Effector CD4-positive, alpha-beta T cell (primary cell): ENCODE data around the gene SPOUT1.

Experiments
- DNase-seq: peaks from one replicate; pipeline ENCODE4 v3.0.0-alpha.2; 2020

Gene SPOUT1

GRCh38 chr9:128771094-128771721 is 58.4 kb downstream of the SPOUT1 start:
- no peak for DNase-seq

- DNase-seq: no peak
Measured at GRCh38 chr9:128770286-128771030, 59.1 kb downstream of the SPOUT1 start.
